WTC11 (cell line): ENCODE results near the gene TC2N. TPM values are rescaled to one million over a fixed set of nuclear protein-coding genes. Genes with fewer than 3 reads are reported as not detected.

Source experiments
- ATAC-seq: fragments of 200-7000 bp; cut with Tn5 transposase; 2 replicates; pipeline ENCODE4 v1.10.0; 2021; ENCODE audit warnings: mild to moderate bottlenecking, moderate library complexity
- CTCF ChIA-PET: fragments of 300-600 bp; sonication (Branson Sonifier 250); formaldehyde crosslinking; loops from one replicate; lab custom pipeline; 2021; ENCODE audit warnings: antibody characterized with exemption; lab: Charles Lee
- POLR2A ChIA-PET: fragments of 350-600 bp; sonication (Branson Sonifier 250); formaldehyde crosslinking; loops from one replicate; lab custom pipeline; 2021; ENCODE audit warnings: antibody characterized with exemption; lab: Charles Lee
- DNase-seq: peaks from one replicate; pipeline ENCODE4 v3.0.0; 2021; ENCODE audit warnings: low spot score
- H3K27ac Mint-ChIP-seq: 2 replicates; pipeline ENCODE4 v1.8.0; 2021; ENCODE audit warnings: mixed read lengths
- H3K27me3 Mint-ChIP-seq: 2 replicates; pipeline ENCODE4 v1.8.0; 2021; ENCODE audit warnings: low read depth, mild to moderate bottlenecking, moderate library complexity, mixed read lengths
- H3K36me3 Mint-ChIP-seq: 2 replicates; pipeline ENCODE4 v1.8.0; 2021; ENCODE audit warnings: mixed read lengths
- H3K4me1 Mint-ChIP-seq: 2 replicates; pipeline ENCODE4 v1.8.0; 2022; ENCODE audit warnings: mixed read lengths
- H3K4me3 Mint-ChIP-seq: 2 replicates; pipeline ENCODE4 v1.8.0; 2021; ENCODE audit warnings: mild to moderate bottlenecking, moderate library complexity, mixed read lengths
- H3K9me3 Mint-ChIP-seq: 2 replicates; pipeline ENCODE4 v1.8.0; 2021; ENCODE audit warnings: mixed read lengths
- EMX1 ChIP-seq: fragments of 250-450 bp; sonication (Bioruptor Pico); IDR thresholded peaks from 2 replicates; pipeline ENCODE4 v1.8.0; 2021; ENCODE audit warnings: mild to moderate bottlenecking
- GTF2I ChIP-seq: fragments of 250-450 bp; sonication (Bioruptor Pico); conservative IDR thresholded peaks from 2 replicates; pipeline ENCODE4 v1.4.0; 2021; ENCODE audit warnings: mild to moderate bottlenecking
- JAZF1 ChIP-seq: fragments of 250-450 bp; sonication (Bioruptor Pico); IDR thresholded peaks from 2 replicates; pipeline ENCODE4 v1.9.0; 2021; ENCODE audit warnings: moderate library complexity, mild to moderate bottlenecking, inconsistent platforms
- KAT7 ChIP-seq: sonication (generic); formaldehyde crosslinking; IDR thresholded peaks from 2 replicates; pipeline ENCODE4 v1.8.1; 2023; ENCODE audit warnings: missing genetic modification reagents, mild to moderate bottlenecking, borderline replicate concordance
- MYBL2 ChIP-seq: sonication (generic); formaldehyde crosslinking; IDR thresholded peaks from 2 replicates; pipeline ENCODE4 v1.8.1; 2023; ENCODE audit warnings: mild to moderate bottlenecking, moderate library complexity, missing genetic modification reagents
- NFATC4 ChIP-seq: fragments of 250-450 bp; sonication (Bioruptor Pico); IDR thresholded peaks from 2 replicates; pipeline ENCODE4 v1.9.0; 2021; ENCODE audit warnings: mild to moderate bottlenecking
- NR3C1 ChIP-seq: sonication (generic); formaldehyde crosslinking; conservative IDR thresholded peaks from 2 replicates; pipeline ENCODE4 v1.8.1; 2023; ENCODE audit warnings: low read depth, mild to moderate bottlenecking, missing genetic modification reagents
- RELA ChIP-seq: sonication (generic); formaldehyde crosslinking; IDR thresholded peaks from 2 replicates; pipeline ENCODE4 v1.8.1; 2022; ENCODE audit warnings: missing genetic modification reagents, mild to moderate bottlenecking, borderline replicate concordance
- ZNF232 ChIP-seq: sonication (generic); formaldehyde crosslinking; IDR thresholded peaks from 2 replicates; pipeline ENCODE4 v1.8.0; 2022; ENCODE audit warnings: mild to moderate bottlenecking, missing genetic modification reagents
- ZNF317 ChIP-seq: sonication (generic); formaldehyde crosslinking; IDR thresholded peaks from 2 replicates; pipeline ENCODE4 v1.8.1; 2023; ENCODE audit warnings: low read depth, mild to moderate bottlenecking, moderate library complexity, missing genetic modification reagents, borderline replicate concordance
- total RNA-seq: library from RNA; stranded (reverse); gene quantifications from 3 replicates; pipeline ENCODE4 v1.2.3, GENCODE V29; 2021
- TF ChIP-seq, protein P1 (sequence below): sonication (generic); formaldehyde crosslinking; IDR thresholded peaks from 2 replicates; pipeline ENCODE4 v1.8.1; 2022; ENCODE audit warnings: low read depth, mild to moderate bottlenecking, moderate library complexity, missing genetic modification reagents, borderline replicate concordance
- TF ChIP-seq, protein P2 (sequence below): sonication (generic); formaldehyde crosslinking; IDR thresholded peaks from 2 replicates; pipeline ENCODE4 v1.8.0; 2023; ENCODE audit warnings: missing genetic modification reagents, mild to moderate bottlenecking, borderline replicate concordance
- TF ChIP-seq, protein P3 (sequence below): fragments of 250-450 bp; sonication (Bioruptor Pico); IDR thresholded peaks from 2 replicates; pipeline ENCODE4 v2.1.2; 2022; ENCODE audit warnings: mild to moderate bottlenecking, moderate library complexity
- TF ChIP-seq, protein P4 (sequence below): sonication (generic); formaldehyde crosslinking; IDR thresholded peaks from 2 replicates; pipeline ENCODE4 v1.8.1; 2022; ENCODE audit warnings: low read depth, missing genetic modification reagents, borderline replicate concordance
- TF ChIP-seq, protein P5 (sequence below): sonication (generic); formaldehyde crosslinking; IDR thresholded peaks from 2 replicates; pipeline ENCODE4 v1.8.1; 2022; ENCODE audit warnings: mild to moderate bottlenecking, moderate library complexity, missing genetic modification reagents
- TF ChIP-seq, protein P6 (sequence below): fragments of 250-450 bp; sonication (Bioruptor Pico); conservative IDR thresholded peaks from 2 replicates; pipeline ENCODE4 v1.9.0; 2021; ENCODE audit warnings: mild to moderate bottlenecking

Gene TC2N
- total RNA-seq, 1 experiment from 2014 or later = 33.0 TPM

DNA sequence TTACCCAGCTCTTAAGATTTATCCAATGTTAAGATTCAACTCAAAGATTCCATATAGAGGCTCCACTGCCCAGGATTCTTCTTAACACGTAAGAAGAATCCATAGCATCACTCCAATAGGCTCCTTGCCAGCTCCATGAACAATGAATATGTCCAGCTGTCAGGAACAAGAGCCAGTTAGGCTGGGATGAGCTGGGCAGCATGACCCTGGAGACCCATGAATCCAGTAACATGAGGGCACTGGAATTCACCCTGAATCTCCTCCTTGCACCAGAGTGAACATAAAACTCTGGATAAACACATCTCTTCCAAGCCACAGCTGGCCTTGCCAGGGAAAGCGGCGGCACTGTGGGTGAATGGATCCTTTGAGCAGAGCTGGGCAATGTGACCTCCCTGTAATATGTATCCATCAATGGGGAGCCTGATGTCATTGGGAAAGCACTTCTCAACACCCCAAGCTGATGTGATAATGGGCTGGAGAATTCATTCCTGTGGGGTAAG lies 24.4 kb upstream of the TC2N start:
- POLR2A ChIA-PET = interaction anchor here (0.6 kb wide), 1 partner anchor 33 kb away, joined by 3 read pairs; no protein-coding TSS in a partner anchor
- Mint-ChIP-seq H3K36me3 (no peaks in the 10 kb centered on the region), H3K27ac (no peak overlapping the region), H3K4me3 (no peak overlapping the region), H3K27me3 (no peaks in the 10 kb centered on the region), H3K4me1 (peaks cover 9% of the 10 kb centered on the region), H3K9me3 (no peaks in the 10 kb centered on the region)
- no peak for ATAC-seq
- DNase-seq = no peak
- CTCF ChIA-PET = interaction anchor here (1.4 to 2.6 kb wide), 5 partner anchors 12 to 240 kb away, joined by 3 to 18 read pairs (median 5); no protein-coding TSS in a partner anchor
- TF ChIP-seq KAT7 (CRISPR knock-in tag) (no peak), RELA (no peak), MYBL2 (CRISPR knock-in tag) (no peak), GTF2I (CRISPR knock-in tag) (no peak), EMX1 (CRISPR knock-in tag) (no peak), ZNF317 (CRISPR knock-in tag) (no peak), ZNF232 (no peak), JAZF1 (CRISPR knock-in tag) (no peak), NR3C1 (CRISPR knock-in tag) (no peak), NFATC4 (CRISPR knock-in tag) (no peak)
- TF ChIP-seq, protein P1, sequence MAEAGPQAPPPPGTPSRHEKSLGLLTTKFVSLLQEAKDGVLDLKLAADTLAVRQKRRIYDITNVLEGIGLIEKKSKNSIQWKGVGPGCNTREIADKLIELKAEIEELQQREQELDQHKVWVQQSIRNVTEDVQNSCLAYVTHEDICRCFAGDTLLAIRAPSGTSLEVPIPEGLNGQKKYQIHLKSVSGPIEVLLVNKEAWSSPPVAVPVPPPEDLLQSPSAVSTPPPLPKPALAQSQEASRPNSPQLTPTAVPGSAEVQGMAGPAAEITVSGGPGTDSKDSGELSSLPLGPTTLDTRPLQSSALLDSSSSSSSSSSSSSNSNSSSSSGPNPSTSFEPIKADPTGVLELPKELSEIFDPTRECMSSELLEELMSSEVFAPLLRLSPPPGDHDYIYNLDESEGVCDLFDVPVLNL (CRISPR knock-in tag) = no peak
- TF ChIP-seq, protein P2, sequence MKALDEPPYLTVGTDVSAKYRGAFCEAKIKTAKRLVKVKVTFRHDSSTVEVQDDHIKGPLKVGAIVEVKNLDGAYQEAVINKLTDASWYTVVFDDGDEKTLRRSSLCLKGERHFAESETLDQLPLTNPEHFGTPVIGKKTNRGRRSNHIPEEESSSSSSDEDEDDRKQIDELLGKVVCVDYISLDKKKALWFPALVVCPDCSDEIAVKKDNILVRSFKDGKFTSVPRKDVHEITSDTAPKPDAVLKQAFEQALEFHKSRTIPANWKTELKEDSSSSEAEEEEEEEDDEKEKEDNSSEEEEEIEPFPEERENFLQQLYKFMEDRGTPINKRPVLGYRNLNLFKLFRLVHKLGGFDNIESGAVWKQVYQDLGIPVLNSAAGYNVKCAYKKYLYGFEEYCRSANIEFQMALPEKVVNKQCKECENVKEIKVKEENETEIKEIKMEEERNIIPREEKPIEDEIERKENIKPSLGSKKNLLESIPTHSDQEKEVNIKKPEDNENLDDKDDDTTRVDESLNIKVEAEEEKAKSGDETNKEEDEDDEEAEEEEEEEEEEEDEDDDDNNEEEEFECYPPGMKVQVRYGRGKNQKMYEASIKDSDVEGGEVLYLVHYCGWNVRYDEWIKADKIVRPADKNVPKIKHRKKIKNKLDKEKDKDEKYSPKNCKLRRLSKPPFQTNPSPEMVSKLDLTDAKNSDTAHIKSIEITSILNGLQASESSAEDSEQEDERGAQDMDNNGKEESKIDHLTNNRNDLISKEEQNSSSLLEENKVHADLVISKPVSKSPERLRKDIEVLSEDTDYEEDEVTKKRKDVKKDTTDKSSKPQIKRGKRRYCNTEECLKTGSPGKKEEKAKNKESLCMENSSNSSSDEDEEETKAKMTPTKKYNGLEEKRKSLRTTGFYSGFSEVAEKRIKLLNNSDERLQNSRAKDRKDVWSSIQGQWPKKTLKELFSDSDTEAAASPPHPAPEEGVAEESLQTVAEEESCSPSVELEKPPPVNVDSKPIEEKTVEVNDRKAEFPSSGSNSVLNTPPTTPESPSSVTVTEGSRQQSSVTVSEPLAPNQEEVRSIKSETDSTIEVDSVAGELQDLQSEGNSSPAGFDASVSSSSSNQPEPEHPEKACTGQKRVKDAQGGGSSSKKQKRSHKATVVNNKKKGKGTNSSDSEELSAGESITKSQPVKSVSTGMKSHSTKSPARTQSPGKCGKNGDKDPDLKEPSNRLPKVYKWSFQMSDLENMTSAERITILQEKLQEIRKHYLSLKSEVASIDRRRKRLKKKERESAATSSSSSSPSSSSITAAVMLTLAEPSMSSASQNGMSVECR (CRISPR knock-in tag) = no peak
- TF ChIP-seq, protein P3, sequence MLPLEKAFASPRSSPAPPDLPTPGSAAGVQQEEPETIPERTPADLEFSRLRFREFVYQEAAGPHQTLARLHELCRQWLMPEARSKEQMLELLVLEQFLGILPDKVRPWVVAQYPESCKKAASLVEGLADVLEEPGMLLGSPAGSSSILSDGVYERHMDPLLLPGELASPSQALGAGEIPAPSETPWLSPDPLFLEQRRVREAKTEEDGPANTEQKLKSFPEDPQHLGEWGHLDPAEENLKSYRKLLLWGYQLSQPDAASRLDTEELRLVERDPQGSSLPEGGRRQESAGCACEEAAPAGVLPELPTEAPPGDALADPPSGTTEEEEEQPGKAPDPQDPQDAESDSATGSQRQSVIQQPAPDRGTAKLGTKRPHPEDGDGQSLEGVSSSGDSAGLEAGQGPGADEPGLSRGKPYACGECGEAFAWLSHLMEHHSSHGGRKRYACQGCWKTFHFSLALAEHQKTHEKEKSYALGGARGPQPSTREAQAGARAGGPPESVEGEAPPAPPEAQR (CRISPR knock-in tag) = no peak
- TF ChIP-seq, protein P4, sequence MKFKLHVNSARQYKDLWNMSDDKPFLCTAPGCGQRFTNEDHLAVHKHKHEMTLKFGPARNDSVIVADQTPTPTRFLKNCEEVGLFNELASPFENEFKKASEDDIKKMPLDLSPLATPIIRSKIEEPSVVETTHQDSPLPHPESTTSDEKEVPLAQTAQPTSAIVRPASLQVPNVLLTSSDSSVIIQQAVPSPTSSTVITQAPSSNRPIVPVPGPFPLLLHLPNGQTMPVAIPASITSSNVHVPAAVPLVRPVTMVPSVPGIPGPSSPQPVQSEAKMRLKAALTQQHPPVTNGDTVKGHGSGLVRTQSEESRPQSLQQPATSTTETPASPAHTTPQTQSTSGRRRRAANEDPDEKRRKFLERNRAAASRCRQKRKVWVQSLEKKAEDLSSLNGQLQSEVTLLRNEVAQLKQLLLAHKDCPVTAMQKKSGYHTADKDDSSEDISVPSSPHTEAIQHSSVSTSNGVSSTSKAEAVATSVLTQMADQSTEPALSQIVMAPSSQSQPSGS = no peak
- TF ChIP-seq, protein P5, sequence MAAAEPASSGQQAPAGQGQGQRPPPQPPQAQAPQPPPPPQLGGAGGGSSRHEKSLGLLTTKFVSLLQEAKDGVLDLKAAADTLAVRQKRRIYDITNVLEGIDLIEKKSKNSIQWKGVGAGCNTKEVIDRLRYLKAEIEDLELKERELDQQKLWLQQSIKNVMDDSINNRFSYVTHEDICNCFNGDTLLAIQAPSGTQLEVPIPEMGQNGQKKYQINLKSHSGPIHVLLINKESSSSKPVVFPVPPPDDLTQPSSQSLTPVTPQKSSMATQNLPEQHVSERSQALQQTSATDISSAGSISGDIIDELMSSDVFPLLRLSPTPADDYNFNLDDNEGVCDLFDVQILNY = no peak
- TF ChIP-seq, protein P6, sequence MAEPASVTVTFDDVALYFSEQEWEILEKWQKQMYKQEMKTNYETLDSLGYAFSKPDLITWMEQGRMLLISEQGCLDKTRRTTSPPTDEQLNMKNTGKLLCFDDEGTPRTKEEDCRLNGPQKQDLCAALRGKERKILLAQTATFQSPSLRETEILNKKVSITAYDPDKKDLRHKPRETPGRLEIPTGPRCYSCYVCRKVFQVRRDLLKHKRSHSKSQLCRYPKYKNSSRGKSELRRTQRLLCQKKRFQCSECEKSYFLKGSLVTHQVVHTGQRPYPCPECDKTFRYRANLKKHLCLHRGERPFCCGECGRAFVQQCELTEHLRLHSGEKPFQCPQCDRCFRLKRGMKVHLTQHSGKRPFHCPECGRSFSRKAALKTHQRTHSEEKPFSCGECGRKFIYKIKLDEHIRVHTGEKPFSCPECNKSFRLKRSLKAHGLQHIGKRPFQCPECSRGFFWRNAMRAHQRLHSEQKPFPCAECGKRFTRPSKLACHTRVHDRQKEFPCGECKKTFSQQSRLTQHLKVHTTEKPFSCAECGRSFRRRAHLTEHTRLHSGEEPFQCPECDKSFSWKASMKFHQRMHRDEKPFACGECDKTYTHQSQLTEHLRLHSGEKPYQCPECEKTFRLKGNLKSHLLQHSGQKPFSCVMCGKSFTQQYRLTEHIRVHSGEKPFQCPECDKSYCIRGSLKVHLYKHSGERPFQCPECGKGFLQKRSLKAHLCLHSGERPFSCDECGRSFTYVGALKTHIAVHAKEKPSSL = no peak
